Measurements from ENCODE around the gene SERPINB13.

- TF ChIP-seq CTCF (IDR thresholded peaks at IDR 0.05) (no peak), POLR2A (IDR thresholded peaks at IDR 0.05) (no peak)
Observed at GRCh38 chr18:63604791-63605567, 17.8 kb downstream of the SERPINB13 start.

Measured in body of pancreas (tissue), 4 donors.